Stimulated activated CD8-positive, alpha-beta memory T cell treated with anti-CD3 and anti-CD28 coated beads, Interleukin-7, amount 100 ng/mL, for 48 hours (primary cell): ENCODE measurements around the gene FBXL20.
"Not testable (repeated sequence)": the region's sequence is repeated elsewhere in the genome, so short reads cannot be mapped to it uniquely, and the experiment has no call there.

Source experiments
- DNase-seq, 2 donors: peaks; one replicate each; pipeline ENCODE4 v3.0.0-alpha.2; 2020; ENCODE audit warnings: low read depth in 1 of 2; ENCODE audit errors: extremely low read depth in 1 of 2

Gene FBXL20, protein sequence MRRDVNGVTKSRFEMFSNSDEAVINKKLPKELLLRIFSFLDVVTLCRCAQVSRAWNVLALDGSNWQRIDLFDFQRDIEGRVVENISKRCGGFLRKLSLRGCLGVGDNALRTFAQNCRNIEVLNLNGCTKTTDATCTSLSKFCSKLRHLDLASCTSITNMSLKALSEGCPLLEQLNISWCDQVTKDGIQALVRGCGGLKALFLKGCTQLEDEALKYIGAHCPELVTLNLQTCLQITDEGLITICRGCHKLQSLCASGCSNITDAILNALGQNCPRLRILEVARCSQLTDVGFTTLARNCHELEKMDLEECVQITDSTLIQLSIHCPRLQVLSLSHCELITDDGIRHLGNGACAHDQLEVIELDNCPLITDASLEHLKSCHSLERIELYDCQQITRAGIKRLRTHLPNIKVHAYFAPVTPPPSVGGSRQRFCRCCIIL

DNA sequence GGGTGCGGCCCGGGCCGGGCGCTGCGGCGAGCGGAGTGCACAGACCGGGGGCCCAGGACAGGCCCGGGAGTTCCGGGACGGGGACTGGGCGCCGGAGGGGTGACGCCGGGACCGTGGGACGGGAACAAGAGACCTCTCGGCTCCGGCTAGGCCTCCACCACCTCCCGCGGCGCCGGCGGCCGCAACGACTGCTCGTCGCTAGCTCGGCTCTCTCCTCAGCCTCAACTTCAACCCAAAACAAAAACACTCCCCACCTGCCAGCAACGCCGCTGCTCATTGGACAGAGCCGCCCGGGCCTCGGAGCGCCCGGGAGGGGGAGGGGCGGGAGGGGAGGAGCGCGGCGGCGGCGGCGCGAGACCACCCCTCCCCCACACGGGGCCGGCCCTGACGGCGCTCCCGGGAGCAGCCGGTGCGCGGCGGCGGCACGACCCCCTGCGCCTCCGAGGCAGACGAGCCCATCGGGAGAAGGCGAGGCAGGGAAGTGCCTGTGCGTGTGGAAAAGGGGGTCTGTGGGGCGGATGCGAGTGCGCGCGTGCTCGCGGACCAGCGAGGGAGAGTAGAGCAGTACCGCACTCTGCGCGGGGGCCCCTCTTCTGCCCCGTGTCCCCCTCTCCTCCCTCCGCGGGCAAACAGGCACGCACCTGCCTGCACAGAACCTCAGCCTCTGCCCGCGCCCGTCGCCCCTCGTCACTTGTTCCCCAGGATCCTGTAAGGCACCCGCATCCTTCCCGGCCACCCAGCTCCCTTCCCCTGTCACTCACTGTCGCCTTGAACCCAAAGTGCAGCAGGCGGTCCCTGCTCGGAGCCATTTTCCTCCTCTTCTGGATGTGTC is at the start of gene FBXL20:
TSS of gene FBXL20 (minus strand) at position 215 of the 832 bp plus-strand sequence. CDS start 224 bp downstream, outside the sequence.
- peak; percentile 74 to 81 for DNase-seq

GRCh38 chr17:39450847-39451581 is 49.6 kb upstream of the FBXL20 start, which contains the start of gene MED1:
Gene MED1, minus strand, starts transcription at chr17:39451263. Its CDS starts 201 bp downstream, at chr17:39451062.
- DNase-seq, result peak; percentile 80 to 90

DNA sequence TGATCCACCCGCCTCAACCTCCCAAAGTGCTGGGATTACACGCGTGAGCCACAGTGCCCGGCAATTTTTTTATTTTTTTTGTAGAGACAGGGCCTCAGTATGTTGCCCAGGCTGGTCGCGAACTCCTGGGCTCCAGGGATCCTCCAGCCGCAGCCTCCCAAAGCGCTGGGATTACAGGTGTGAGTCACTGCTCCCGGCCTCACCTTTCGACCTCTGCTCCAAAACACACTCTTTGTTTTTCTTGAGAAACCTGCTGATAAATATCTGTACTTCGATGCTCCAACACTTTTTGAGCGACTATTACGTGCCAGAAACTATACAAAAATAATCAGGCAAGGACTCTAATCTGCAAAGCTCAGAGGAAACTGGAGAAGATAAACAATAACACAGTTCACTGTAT is 48.6 kb upstream of the FBXL20 start:
- no peak for DNase-seq

DNA sequence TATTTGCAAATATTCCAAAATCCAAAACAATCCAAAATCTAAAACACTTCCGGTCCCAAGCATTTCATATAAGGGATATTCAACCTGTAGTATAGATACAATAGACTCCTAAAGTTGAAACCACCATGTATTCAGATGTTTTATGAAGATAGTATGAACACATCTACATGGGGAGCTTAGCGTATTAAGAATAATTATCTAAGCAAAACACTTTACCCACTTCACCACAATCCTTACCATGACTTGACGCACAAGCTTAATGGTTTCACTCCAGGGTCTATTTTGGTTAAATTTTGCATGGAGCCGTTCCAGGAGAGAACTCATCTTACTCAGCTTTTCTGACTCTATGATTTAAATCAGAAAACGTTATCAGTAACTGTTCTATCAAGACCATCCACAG is 46.1 kb upstream of the FBXL20 start:
- no peak for DNase-seq

- no peak for DNase-seq
Measured at GRCh38 chr17:39443326-39443725, 41.9 kb upstream of the FBXL20 start.

DNA sequence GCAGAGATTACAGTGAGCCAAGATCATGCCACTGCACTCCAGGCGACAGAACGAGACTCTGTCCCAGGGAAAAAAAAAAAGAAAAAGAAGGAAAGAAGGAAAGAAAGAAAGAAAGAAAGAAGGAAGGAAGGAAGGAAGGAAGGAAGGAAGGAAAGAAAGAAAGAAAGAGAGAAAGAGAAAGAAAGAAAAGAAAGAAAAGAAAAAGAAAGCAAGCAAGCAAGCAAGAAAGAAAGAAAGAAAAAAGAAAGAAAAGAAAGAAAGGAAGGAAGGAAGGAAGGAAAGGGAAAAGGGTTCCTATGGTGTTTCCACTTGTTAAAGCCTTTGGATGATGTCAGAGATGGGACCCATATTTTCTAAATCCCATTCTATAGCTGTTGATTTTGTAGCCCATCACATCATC is 38.4 kb upstream of the FBXL20 start:
- DNase-seq, result not testable (repeated sequence)

- DNase-seq, result no peak
Measured at GRCh38 chr17:39429600-39429999, 28.2 kb upstream of the FBXL20 start.

DNA sequence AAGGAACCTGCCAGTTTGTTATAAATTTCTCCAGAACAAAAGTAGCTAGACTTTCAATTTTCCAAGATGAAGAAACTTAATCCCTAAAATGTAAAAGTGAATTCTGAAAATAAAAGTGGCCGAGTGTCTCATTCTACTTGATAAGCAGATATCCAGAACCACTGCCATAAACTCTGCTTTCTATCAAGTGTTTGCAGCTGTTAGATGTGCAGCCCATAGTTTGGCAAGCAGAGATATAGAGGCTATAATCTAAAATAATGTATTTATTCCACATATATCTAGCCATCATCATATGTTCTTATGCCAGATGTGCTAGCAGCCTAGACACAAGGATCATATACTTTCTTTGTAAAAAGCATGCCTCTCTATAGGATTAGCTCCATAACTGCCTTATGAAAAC is 14.7 kb upstream of the FBXL20 start:
- no peak for DNase-seq

DNA sequence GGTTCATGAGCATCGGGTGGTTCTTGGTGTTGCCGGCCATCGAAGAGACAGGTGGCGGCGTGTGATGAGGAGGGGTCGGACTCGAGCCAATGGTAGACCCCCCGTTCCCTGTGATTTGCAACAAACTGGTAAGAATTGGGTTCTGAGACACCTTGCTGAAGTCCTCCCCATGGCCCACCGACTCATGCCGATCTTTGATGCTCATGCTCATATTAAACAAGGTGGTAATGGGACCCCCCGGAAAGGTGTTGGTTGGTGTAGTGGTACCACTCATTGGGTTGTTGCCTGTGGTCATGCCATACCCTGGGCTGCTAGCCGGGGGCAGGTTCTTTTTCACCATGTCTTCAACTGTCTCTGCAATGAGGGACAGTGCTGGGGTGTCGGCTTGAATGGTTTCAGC is 8.9 kb upstream of the FBXL20 start:
- DNase-seq, result no peak

DNA sequence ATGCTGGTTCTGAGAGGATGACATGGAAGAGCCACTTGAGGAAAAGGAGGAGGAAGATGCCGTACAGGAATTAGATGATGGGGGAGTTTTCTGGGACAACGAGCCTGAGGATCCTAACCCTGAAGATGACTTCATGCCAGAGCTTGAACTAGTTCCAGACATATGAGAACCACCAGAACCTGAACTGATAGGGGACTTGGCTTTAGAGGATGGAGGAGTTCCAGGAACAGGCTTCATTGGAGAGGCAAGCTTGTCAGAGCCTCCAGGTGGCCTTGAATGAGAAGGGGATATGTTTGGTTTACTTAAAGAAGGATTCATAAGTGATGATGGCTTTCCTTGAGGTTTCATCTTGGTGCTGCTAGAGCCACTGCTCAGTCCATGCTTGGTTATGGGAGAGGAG is 6.9 kb upstream of the FBXL20 start:
- DNase-seq, result no peak

DNA sequence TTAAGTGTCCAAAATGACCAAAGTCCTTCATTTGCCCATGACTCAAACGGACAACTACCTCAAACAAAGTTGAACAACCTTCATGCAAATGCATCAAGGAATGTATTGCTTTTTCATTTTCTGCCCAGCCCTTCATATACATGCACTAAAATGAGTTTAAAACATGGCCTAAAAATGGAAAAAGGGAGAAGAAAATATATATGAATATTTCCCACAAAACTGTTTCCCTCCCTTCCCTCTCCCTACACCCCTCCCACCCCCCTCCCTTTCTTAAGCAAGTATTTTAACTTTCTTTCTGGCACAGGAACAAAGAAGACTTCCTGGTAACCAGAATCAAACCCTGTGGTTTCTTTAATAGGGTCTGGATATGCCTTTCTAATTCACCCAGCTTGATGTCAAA is 5.5 kb upstream of the FBXL20 start:
- no peak for DNase-seq

DNA sequence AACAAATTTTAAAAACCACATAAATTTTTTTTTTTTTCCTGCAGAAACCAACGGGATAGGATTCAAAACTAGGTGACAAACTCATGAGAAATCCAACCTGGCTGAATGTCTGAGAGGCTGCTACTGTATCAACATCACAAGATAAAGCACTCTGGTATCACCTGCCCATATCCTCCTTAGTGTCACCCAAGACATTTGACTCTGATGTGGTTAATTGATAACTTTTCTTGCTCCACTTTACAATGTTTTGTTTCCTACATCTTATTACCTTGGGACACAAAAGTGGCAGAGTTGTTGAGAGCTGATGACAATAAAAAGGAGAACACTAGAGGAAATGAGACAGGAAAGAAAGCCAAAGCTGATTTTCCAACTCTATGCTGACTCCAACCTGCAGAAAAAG is 4.0 kb upstream of the FBXL20 start:
- no peak for DNase-seq

- DNase-seq, result peak in 1 of 2 donors; percentile 22
Measured at GRCh38 chr17:39404542-39405378, 3.3 kb upstream of the FBXL20 start.

- no peak for DNase-seq
Measured at GRCh38 chr17:39402890-39403605, 1.6 kb upstream of the FBXL20 start.

- DNase-seq, result peak; percentile 82 to 90
Measured at GRCh38 chr17:39402244-39402889, 941 bp upstream of the FBXL20 start.

DNA sequence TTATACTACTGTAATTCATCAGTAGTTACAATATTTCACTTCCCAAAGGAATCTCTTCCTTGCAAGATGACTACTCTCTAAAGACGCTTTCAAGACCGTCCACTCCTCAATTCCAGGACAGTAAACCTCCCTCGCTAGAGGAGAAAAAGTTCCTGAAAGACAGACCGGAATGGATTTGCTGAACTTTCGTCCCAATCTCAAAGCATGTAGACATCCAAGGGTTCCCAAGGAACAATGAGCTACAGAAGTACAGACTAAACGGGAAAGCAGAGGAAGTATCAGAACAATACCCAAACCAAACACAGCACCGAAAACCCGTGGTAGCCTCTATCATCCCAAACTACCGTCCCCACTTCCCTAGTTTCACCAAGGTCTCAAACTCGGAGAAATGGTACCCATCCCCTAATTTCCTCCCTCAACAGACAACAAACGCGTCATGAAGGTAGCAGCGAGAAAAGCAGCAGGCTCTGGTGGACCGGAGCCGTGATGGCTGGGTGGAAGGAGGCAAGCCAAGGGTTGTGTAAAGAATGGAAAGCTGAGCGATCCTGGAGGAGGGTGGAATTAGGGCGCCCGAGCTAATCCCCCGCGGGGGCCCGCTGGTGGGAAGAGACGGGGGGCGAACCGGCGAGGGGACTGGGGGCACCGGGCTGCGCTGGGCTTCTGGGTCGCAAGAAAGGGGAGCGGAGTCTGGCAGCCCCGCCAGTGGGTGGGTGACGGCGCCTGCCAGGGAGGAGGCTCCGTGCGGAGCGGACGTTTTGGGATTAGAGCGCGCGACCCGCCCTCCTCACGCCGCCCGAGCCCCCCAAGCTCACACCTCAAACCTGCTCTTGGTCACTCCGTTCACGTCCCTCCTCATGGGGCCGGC is 647 bp downstream of the FBXL20 start:
- no peak for DNase-seq

- DNase-seq, result no peak
Measured at GRCh38 chr17:39399791-39400190, 1.6 kb downstream of the FBXL20 start.

- DNase-seq, result no peak
Measured at GRCh38 chr17:39393736-39394135, 7.7 kb downstream of the FBXL20 start.
